ENCODE results near the gene IFI6. TPM values are rescaled to one million over a fixed set of nuclear protein-coding genes. Genes with fewer than 3 reads are reported as not detected.
A peak's percentile ranks its signal among the peaks of the same experiment; 100 is the strongest.
"Not testable (repeated sequence)": the region's sequence is repeated elsewhere in the genome, so short reads cannot be mapped to it uniquely, and the experiment has no call there.

Gene IFI6
- total RNA-seq, 1 donor from 2014 or later: 55.5 TPM

- H3K4me1 Mint-ChIP-seq: peaks cover 36% of the 10 kb centered on the region
- peak overlapping the region; percentile 90 for H3K27ac Mint-ChIP-seq
- no peak overlapping the region for H3K4me3 Mint-ChIP-seq
- DNase-seq: peak; percentile 63
- H3K9me3 Mint-ChIP-seq: no peaks in the 10 kb centered on the region
- no peaks in the 10 kb centered on the region for H3K27me3 Mint-ChIP-seq
- no peaks in the 10 kb centered on the region for H3K36me3 Mint-ChIP-seq (ENCODE audit: low read depth)
- intact Hi-C loops (cut with micrococcal nuclease): loop anchor here (1.0 kb wide), 1 partner anchor 16 kb away; no protein-coding TSS in a partner anchor
Measured at GRCh38 chr1:27650539-27651175, 21.3 kb downstream of the IFI6 start.

- no peaks in the 10 kb centered on the region for H3K9me3 Mint-ChIP-seq
Measured at GRCh38 chr1:27650171-27650538, 21.8 kb downstream of the IFI6 start.

GRCh38 chr1:27649306-27649635, 22.7 kb downstream of the IFI6 start:
- Mint-ChIP-seq H3K9me3 (no peaks in the 10 kb centered on the region), H3K27ac (no peak overlapping the region), H3K27me3 (no peaks in the 10 kb centered on the region), H3K4me3 (no peak overlapping the region), H3K36me3 (ENCODE audit: low read depth) (no peaks in the 10 kb centered on the region), H3K4me1 (peaks cover 31% of the 10 kb centered on the region)
- no peak for DNase-seq
- intact Hi-C loops (cut with micrococcal nuclease): loop anchor here (1.0 kb wide), 1 partner anchor 10 kb away; no protein-coding TSS in a partner anchor

More at GRCh38 chr1:27650171-27650538, 21.8 kb downstream of the IFI6 start:
- peak; percentile 60 for DNase-seq
- Mint-ChIP-seq H3K27ac (peak overlapping the region; percentile 90), H3K27me3 (no peaks in the 10 kb centered on the region), H3K36me3 (ENCODE audit: low read depth) (no peaks in the 10 kb centered on the region), H3K4me1 (peaks cover 32% of the 10 kb centered on the region), H3K4me3 (peak overlapping the region; percentile 34)
- intact Hi-C loops (cut with micrococcal nuclease): loop anchor here (1.0 kb wide), 1 partner anchor 16 kb away; no protein-coding TSS in a partner anchor

GRCh38 chr1:27648602-27649305, 23.2 kb downstream of the IFI6 start:
- intact Hi-C loops (cut with micrococcal nuclease): loop anchor here (1.0 kb wide), 1 partner anchor 11 kb away; no protein-coding TSS in a partner anchor
- H3K4me1 Mint-ChIP-seq: peaks cover 37% of the 10 kb centered on the region
- H3K9me3 Mint-ChIP-seq: no peaks in the 10 kb centered on the region
- no peak overlapping the region for H3K4me3 Mint-ChIP-seq
- no peak for DNase-seq
- H3K36me3 Mint-ChIP-seq (ENCODE audit: low read depth): no peaks in the 10 kb centered on the region
- no peak overlapping the region for H3K27ac Mint-ChIP-seq
- H3K27me3 Mint-ChIP-seq: no peaks in the 10 kb centered on the region

- intact Hi-C loops (cut with micrococcal nuclease): no loop called here
- Mint-ChIP-seq H3K4me3 (no peak overlapping the region), H3K9me3 (no peaks in the 10 kb centered on the region), H3K36me3 (ENCODE audit: low read depth) (no peaks in the 10 kb centered on the region), H3K27ac (peak overlapping the region; percentile 34), H3K27me3 (no peaks in the 10 kb centered on the region), H3K4me1 (peaks cover 42% of the 10 kb centered on the region)
- no peak for DNase-seq
Measured at GRCh38 chr1:27647328-27647727, 24.7 kb downstream of the IFI6 start.

GRCh38 chr1:27646676-27647075, 25.3 kb downstream of the IFI6 start:
- H3K27ac Mint-ChIP-seq: no peak overlapping the region
- intact Hi-C loops (cut with micrococcal nuclease): no loop called here
- H3K27me3 Mint-ChIP-seq: no peaks in the 10 kb centered on the region
- H3K9me3 Mint-ChIP-seq: no peaks in the 10 kb centered on the region
- no peaks in the 10 kb centered on the region for H3K36me3 Mint-ChIP-seq (ENCODE audit: low read depth)
- peaks cover 39% of the 10 kb centered on the region for H3K4me1 Mint-ChIP-seq
- peak; percentile 55 for DNase-seq
- H3K4me3 Mint-ChIP-seq: no peak overlapping the region

GRCh38 chr1:27645071-27645415, 26.9 kb downstream of the IFI6 start:
- no peak overlapping the region for H3K4me3 Mint-ChIP-seq
- intact Hi-C loops (cut with micrococcal nuclease): no loop called here
- peak; percentile 55 for DNase-seq
- H3K36me3 Mint-ChIP-seq (ENCODE audit: low read depth): no peaks in the 10 kb centered on the region
- H3K9me3 Mint-ChIP-seq: no peaks in the 10 kb centered on the region
- peak overlapping the region; percentile 20 for H3K27ac Mint-ChIP-seq
- H3K27me3 Mint-ChIP-seq: no peaks in the 10 kb centered on the region
- H3K4me1 Mint-ChIP-seq: peaks cover 26% of the 10 kb centered on the region

- Mint-ChIP-seq H3K27ac (no peak overlapping the region), H3K36me3 (ENCODE audit: low read depth) (no peaks in the 10 kb centered on the region), H3K27me3 (no peaks in the 10 kb centered on the region), H3K4me1 (peaks cover 23% of the 10 kb centered on the region), H3K9me3 (no peaks in the 10 kb centered on the region), H3K4me3 (no peak overlapping the region)
- intact Hi-C loops (cut with micrococcal nuclease): loop anchor here (1.0 kb wide), 1 partner anchor 19 kb away; no protein-coding TSS in a partner anchor
- DNase-seq: no peak
Measured at GRCh38 chr1:27644369-27645070, 27.5 kb downstream of the IFI6 start.

- no peaks in the 10 kb centered on the region for H3K36me3 Mint-ChIP-seq (ENCODE audit: low read depth)
Measured at GRCh38 chr1:27643600-27644368, 28.2 kb downstream of the IFI6 start.

GRCh38 chr1:27640514-27640913, 31.5 kb downstream of the IFI6 start:
- H3K27ac Mint-ChIP-seq; H3K9me3 Mint-ChIP-seq; H3K27me3 Mint-ChIP-seq; intact Hi-C loops (cut with micrococcal nuclease); H3K4me3 Mint-ChIP-seq; DNase-seq; H3K36me3 Mint-ChIP-seq (ENCODE audit: low read depth): not testable (repeated sequence)
- peaks cover 31% of the 10 kb centered on the region for H3K4me1 Mint-ChIP-seq

More at GRCh38 chr1:27643600-27644368, 28.2 kb downstream of the IFI6 start:
- Mint-ChIP-seq H3K4me1 (peaks cover 22% of the 10 kb centered on the region), H3K9me3 (no peaks in the 10 kb centered on the region), H3K4me3 (no peak overlapping the region), H3K27ac (peak overlapping the region; percentile 53), H3K27me3 (no peaks in the 10 kb centered on the region)
- DNase-seq: peak; percentile 91
- intact Hi-C loops (cut with micrococcal nuclease): loop anchor here (1.0 kb wide), 1 partner anchor 20 kb away; no protein-coding TSS in a partner anchor

GRCh38 chr1:27638805-27639204, 33.2 kb downstream of the IFI6 start:
- Mint-ChIP-seq H3K9me3 (no peaks in the 10 kb centered on the region), H3K4me1 (peaks cover 32% of the 10 kb centered on the region), H3K27ac (no peak overlapping the region), H3K4me3 (no peak overlapping the region), H3K36me3 (ENCODE audit: low read depth) (no peaks in the 10 kb centered on the region), H3K27me3 (no peaks in the 10 kb centered on the region)
- DNase-seq: no peak
- intact Hi-C loops (cut with micrococcal nuclease): no loop called here

GRCh38 chr1:27638047-27638734, 33.8 kb downstream of the IFI6 start:
- H3K4me3 Mint-ChIP-seq: no peak overlapping the region
- no peaks in the 10 kb centered on the region for H3K27me3 Mint-ChIP-seq
- H3K9me3 Mint-ChIP-seq: no peaks in the 10 kb centered on the region
- H3K36me3 Mint-ChIP-seq (ENCODE audit: low read depth): no peaks in the 10 kb centered on the region
- peaks cover 33% of the 10 kb centered on the region for H3K4me1 Mint-ChIP-seq
- intact Hi-C loops (cut with micrococcal nuclease): no loop called here
- H3K27ac Mint-ChIP-seq: peak overlapping the region; percentile 73
- no peak for DNase-seq

Data from activated CD4-positive, alpha-beta T cell treated with anti-CD3 and anti-CD28 coated beads, Interleukin-2, amount 10 ng/mL, durations not matched to agents 24 days and 14 days (primary cell).